Measurements from ENCODE around the gene GOLGA1.
A peak's percentile ranks its signal among the peaks of the same experiment; 100 is the strongest.
"Not testable (repeated sequence)": the region's sequence is repeated elsewhere in the genome, so short reads cannot be mapped to it uniquely, and the experiment has no call there.

The GOLGA1 gene

DNA sequence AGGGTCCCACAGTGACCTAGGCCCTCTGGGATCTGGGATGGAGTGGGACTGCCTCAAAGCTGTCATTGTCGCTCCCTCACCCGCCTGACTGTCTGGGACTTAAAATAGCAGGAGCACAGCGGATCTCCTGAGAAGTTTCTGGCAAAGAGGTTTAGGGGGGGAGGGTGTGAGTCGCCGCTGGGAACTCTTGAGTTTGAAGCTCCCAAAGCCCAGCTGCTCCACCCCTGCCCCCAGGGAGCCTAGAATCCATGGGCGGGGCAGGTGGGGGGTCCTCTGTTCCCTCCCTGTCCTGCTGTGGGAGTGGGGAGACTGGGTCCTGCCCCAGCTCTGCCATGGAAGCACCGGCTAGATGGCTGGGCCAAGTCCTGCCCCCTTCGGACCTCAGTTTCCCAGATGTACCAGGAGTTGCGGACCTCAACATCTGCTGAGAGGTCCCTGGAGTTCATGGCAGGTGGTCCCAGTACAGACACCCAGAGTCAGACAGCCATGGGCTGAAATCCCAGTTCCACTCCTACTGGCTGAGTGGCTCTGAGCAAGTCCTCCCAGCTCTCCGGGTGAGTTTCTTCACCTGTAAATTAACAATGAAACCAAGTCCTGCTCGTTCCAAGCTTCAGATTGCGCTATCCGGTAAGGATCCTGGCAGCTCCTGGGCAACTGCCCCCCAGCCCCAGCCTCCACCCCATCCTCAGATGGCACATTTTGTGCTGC, 88.6 kb downstream of the GOLGA1 start:
- no peaks in the 10 kb centered on the region for H3K36me3 ChIP-seq (ENCODE audit: control insufficient read depth, insufficient read depth, low read length)
- peak overlapping the region; percentile 82 for H3K4me2 ChIP-seq (ENCODE audit: low read length)
- H3K9ac ChIP-seq = no peak overlapping the region
- H3K79me2 ChIP-seq = no peaks in the 10 kb centered on the region
- peak overlapping the region; percentile 85 for H2AFZ ChIP-seq
- H3K27ac ChIP-seq = no peak overlapping the region
- H3K27me3 ChIP-seq (ENCODE audit: control insufficient read depth, insufficient read depth, low read length) = no peaks in the 10 kb centered on the region
- no peak for TF ChIP-seq CTCF (IDR thresholded peaks at IDR 0.05)
- H3K4me3 ChIP-seq (ENCODE audit: low read depth, low read length) = no peak overlapping the region
- peaks cover 3% of the 10 kb centered on the region for H3K4me1 ChIP-seq
- no peaks in the 10 kb centered on the region for H3K9me3 ChIP-seq (ENCODE audit: control insufficient read depth, low read length)

- Histone ChIP-seq H3K4me1 (peaks cover 3% of the 10 kb centered on the region), H3K4me2 (ENCODE audit: low read length) (no peak overlapping the region), H3K79me2 (no peaks in the 10 kb centered on the region), H3K9ac (no peak overlapping the region), H3K36me3 (ENCODE audit: control insufficient read depth, insufficient read depth, low read length) (no peaks in the 10 kb centered on the region), H3K4me3 (ENCODE audit: low read depth, low read length) (no peak overlapping the region), H3K27me3 (ENCODE audit: control insufficient read depth, insufficient read depth, low read length) (no peaks in the 10 kb centered on the region), H2AFZ (no peak overlapping the region), H3K27ac (no peak overlapping the region), H3K9me3 (ENCODE audit: control insufficient read depth, low read length) (no peaks in the 10 kb centered on the region)
- TF ChIP-seq CTCF (IDR thresholded peaks at IDR 0.05) = no peak
Observed at GRCh38 chr9:124849801-124850200, 91.1 kb downstream of the GOLGA1 start.

- Histone ChIP-seq H3K27ac (no peak overlapping the region), H3K79me2 (no peaks in the 10 kb centered on the region), H3K4me3 (ENCODE audit: low read depth, low read length) (no peak overlapping the region), H3K36me3 (ENCODE audit: control insufficient read depth, insufficient read depth, low read length) (no peaks in the 10 kb centered on the region), H3K4me1 (no peaks in the 10 kb centered on the region), H3K9ac (no peak overlapping the region), H3K9me3 (ENCODE audit: control insufficient read depth, low read length) (no peaks in the 10 kb centered on the region), H3K4me2 (ENCODE audit: low read length) (no peak overlapping the region), H2AFZ (no peak overlapping the region), H3K27me3 (ENCODE audit: control insufficient read depth, insufficient read depth, low read length) (no peaks in the 10 kb centered on the region)
- no peak for TF ChIP-seq CTCF (IDR thresholded peaks at IDR 0.05)
Observed at GRCh38 chr9:124846969-124847368, 93.9 kb downstream of the GOLGA1 start.

DNA sequence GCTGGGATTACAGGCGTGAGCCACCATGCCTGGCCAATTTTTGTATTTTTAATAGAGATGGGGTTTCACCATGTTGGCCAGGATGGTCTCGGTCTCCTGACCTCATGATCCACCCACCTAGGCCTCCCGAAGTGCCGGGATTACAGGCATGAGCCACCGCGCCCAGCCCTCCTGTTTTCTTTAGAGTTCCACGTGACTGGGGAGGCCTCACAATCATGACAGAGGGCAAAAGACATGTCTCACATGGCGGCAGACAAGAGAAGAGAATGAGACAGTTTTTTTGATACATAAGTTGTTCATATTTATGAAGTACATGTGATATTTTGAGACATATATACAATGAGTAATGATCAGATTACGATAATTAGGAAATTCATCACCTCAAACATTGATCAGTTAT, 94.4 kb downstream of the GOLGA1 start:
- H3K9me3 ChIP-seq (ENCODE audit: control insufficient read depth, low read length) = not testable (repeated sequence)

DNA sequence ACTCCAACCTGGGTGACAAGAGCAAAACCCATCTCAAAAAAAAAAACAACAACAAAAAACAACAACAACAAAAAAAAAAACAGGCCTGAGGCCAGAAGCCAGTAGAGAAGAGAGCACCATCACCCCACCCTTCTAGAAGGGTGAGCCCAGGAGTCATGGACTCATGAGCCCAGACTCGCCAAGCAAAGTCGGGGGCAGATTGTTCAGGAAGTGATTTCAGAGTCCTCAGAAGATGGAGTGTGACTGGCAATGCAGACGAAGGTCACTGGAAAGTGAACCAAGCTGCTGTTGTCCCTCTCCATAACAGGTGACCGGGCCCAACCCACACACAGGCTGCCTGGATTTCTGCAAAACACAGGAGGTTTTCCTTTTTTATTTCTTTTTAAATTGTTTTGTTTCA, 96.6 kb downstream of the GOLGA1 start:
- H3K4me1 ChIP-seq = no peaks in the 10 kb centered on the region
- no peaks in the 10 kb centered on the region for H3K9me3 ChIP-seq (ENCODE audit: control insufficient read depth, low read length)
- H3K79me2 ChIP-seq = no peaks in the 10 kb centered on the region
- no peaks in the 10 kb centered on the region for H3K27me3 ChIP-seq (ENCODE audit: control insufficient read depth, insufficient read depth, low read length)
- H3K4me3 ChIP-seq (ENCODE audit: low read depth, low read length) = no peak overlapping the region
- H3K4me2 ChIP-seq (ENCODE audit: low read length) = no peak overlapping the region
- H2AFZ ChIP-seq = no peak overlapping the region
- H3K27ac ChIP-seq = no peak overlapping the region
- no peak for TF ChIP-seq CTCF (IDR thresholded peaks at IDR 0.05)
- H3K9ac ChIP-seq = no peak overlapping the region
- no peaks in the 10 kb centered on the region for H3K36me3 ChIP-seq (ENCODE audit: control insufficient read depth, insufficient read depth, low read length)

More for the DNA sequence above, 94.4 kb downstream of the GOLGA1 start:
- H3K9ac ChIP-seq; H3K4me3 ChIP-seq (ENCODE audit: low read depth, low read length); H2AFZ ChIP-seq; H3K27me3 ChIP-seq (ENCODE audit: control insufficient read depth, insufficient read depth, low read length); H3K4me2 ChIP-seq (ENCODE audit: low read length); H3K79me2 ChIP-seq; H3K27ac ChIP-seq; H3K36me3 ChIP-seq (ENCODE audit: control insufficient read depth, insufficient read depth, low read length); H3K4me1 ChIP-seq: not testable (repeated sequence)

Data from parathyroid adenoma (tissue), 2 donors.